ENCODE results near the gene STK33. TPM values are rescaled to one million over a fixed set of nuclear protein-coding genes. Genes with fewer than 3 reads are reported as not detected.

Gene STK33
- polyA plus RNA-seq, 3 donors, result 25.3 to 34.5 (median 25.9) TPM

- DNase-seq (ENCODE audit: low read depth in 3 of 3, low spot score in 2 of 3), result no peak
Observed at GRCh38 chr11:8604078-8604723, 10.2 kb upstream of the STK33 start.

DNA sequence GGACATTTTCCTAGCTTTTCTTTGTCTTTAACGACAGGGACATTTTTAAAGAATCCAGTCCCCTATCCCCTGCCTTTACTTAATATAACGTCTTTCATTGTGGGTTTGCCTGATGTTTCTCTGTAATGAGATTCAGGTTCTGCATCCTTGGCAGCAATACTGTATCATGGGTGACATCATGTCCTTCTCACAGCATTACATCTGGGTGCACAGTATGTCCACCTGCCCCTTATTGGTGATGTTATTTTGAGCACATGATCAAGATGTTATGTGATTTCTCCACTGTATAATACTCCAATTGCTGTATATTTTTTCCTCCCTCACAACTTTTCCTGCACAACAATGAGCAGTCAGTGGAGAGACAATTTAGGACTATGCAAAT, 9.7 kb upstream of the STK33 start:
- no peak for DNase-seq (ENCODE audit: low read depth in 3 of 3, low spot score in 2 of 3)

- DNase-seq (ENCODE audit: low read depth in 3 of 3, low spot score in 2 of 3), result no peak
Observed at GRCh38 chr11:8601376-8602133, 7.5 kb upstream of the STK33 start.

- DNase-seq (ENCODE audit: low read depth in 3 of 3, low spot score in 2 of 3), result no peak
Observed at GRCh38 chr11:8598506-8598905, 4.5 kb upstream of the STK33 start.

DNA sequence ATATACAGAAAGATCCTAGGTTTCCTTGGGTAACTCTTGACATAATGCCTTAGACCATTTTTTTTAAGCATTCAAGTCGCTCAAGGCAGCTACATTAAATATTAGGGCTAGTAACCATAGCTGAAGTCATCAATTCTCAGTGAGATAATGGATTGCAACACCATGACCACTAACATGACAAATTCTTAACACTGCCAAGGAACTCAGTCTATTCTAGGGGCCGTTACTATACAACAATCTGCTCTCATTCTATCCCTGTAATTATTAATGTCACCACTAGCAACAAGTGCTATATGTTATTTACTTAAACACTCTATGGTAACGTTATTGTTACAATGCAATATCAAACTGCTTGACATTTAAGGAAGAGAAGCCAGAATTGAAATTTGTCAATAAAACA, 3.2 kb upstream of the STK33 start:
- DNase-seq (ENCODE audit: low read depth in 3 of 3, low spot score in 2 of 3), result no peak

GRCh38 chr11:8596504-8597046, 2.5 kb upstream of the STK33 start:
- no peak for DNase-seq (ENCODE audit: low read depth in 3 of 3, low spot score in 2 of 3)

DNA sequence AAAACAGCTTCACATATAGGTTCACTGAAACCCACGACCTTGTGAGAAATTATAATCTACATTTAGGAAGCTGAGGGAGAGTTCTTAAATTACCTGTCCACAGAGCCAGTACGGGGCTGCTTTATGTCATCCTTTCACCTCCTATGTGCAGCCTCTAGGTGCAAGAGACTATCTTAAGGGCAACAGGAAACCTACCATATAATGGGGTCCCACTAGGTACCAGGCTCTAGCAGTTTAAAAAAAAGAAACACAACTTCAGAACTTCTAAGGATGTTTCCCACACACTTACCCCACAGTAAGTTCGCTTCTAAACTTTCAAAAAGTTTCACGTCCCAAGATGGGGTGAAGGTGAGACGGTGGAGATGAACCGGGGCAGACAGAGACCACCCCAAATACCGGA, 573 bp downstream of the STK33 start:
- no peak for DNase-seq (ENCODE audit: low read depth in 3 of 3, low spot score in 2 of 3)

- no peak for DNase-seq (ENCODE audit: low read depth in 3 of 3, low spot score in 2 of 3)
Observed at GRCh38 chr11:8587915-8588314, 6.1 kb downstream of the STK33 start.

DNA sequence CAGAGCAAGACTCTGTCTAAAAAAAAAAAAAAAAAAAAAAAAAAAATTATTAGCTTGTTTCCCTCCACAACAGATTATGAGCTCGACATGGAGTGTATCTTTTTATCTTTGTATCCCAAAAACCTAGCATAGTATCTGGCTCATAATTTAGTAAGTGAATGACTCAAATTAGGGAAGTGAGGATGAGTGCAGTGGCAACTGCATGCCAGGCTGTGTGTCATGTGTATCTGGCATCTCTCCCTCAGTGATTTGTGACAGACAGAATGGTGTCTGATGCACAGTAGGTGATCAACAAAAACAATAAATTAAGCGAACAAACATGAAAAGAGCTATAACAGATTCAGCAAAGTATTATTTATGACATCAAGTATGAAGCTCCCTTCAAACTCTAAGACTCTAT, 7.2 kb downstream of the STK33 start:
- DNase-seq (ENCODE audit: low read depth in 3 of 3, low spot score in 2 of 3), result no peak

DNA sequence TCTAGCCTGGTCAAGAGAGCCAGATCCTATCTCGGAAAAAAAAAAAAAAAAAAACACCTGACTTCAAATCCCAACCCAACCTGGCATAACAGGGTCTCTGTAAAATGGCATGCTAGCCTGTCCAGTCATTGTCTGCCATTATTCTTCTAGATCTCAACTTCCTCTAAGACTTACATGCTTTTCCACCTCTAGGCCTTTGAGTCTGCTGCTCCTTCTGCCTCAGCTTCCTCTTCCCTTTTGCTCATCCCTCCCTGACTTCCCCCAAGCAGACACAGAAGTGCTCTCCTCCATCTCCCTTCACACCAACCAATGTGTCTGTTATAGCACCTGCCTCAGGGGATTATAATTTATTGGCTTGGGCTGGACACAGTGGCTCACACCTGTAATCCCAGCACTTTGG, 7.8 kb downstream of the STK33 start:
- DNase-seq (ENCODE audit: low read depth in 3 of 3, low spot score in 2 of 3), result no peak

GRCh38 chr11:8584511-8584910, 9.5 kb downstream of the STK33 start:
- no peak for DNase-seq (ENCODE audit: low read depth in 3 of 3, low spot score in 2 of 3)

GRCh38 chr11:8584082-8584481, 9.9 kb downstream of the STK33 start:
- DNase-seq (ENCODE audit: low read depth in 3 of 3, low spot score in 2 of 3), result no peak

DNA sequence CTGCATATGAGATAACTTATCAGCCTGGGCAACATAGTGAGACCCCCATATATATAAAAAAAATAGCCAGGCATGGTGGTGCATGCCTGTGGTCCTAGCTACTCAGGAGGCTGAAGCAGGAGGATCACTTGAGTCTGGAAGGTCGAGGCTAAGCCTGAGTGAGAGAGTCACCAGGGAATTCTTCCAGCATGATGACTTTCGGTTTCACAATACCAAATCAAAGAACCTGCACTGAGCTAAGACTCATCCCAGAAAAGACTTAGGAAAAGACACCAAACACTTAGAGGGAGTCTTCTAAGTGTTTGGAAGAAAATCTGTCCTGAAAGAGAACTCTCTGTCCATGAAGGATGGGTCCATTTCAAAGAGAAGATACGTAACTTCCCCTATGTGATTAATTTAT, 12.7 kb downstream of the STK33 start:
- no peak for DNase-seq (ENCODE audit: low read depth in 3 of 3, low spot score in 2 of 3)

DNA sequence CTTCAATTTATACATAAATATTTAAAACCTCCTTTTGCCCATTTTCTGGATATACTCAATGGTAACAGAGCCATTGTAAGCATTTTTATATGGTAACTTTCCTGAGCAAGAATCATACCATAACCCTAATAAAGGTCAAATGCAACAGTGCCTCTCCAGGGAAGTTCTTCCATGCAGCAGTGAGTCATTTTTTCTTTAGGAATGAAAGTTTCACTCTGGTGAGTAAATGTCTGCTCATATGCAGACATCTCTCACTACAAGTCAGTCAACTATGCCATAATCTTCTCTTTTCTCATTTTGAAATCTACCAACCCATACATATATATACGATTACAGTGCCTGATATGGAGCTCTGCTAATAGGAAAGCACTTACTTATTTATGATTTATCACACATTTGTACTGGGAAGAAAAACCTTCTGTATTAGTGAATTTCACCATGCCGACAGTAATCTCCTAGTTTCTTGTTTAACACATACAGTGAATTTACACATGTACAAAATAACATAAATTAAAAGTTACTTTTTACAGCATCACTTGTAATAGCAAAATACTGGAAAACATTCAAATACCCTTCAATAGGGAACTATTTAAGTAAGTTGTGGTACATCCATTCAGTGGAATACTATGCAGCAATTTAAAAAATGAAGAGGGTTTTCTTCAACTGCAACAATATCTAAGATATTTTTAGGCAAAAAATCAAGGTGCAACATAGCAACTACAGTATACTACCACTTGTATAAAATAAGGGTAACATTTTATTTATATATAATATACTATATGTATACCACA, 16.0 kb downstream of the STK33 start:
- no peak for DNase-seq (ENCODE audit: low read depth in 3 of 3, low spot score in 2 of 3)

DNA sequence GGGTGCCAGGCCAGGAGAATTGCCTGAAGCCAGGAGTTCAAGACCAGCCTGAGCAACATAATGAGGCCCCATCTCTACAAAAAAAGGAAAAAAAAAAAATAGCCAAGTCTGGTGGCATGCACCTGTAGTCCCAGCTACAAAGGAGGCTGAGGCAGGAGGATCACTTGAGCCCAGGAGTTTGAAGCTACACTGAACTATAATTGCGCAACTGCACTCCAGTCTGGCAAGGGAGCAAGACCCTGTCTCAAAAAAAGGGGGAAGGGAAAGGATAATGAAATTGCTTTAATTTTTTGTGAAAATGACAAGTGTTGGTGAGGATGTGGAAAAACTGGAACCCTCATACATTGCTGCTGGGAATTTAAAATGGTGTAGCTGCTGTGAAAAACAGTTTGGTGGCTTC, 19.2 kb downstream of the STK33 start:
- no peak for DNase-seq (ENCODE audit: low read depth in 3 of 3, low spot score in 2 of 3)

DNA sequence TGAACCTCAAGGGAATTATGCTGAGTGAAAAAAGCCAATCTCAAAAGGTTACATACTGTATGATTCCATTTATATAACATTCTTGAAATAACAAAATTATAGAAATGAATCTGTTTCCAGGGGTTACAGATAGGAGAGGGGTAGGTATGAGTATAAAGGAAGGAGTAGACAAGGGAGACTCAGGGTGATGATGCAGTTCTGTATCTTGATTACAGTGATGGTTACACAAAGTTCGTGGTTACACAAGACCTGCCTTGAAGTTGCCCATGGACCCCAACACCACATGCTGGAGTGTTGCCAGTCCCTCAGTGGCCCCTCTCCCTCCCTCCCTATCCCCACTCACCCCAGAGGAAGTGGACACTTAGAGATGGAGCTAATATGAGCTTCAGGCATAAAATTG, 20.3 kb downstream of the STK33 start:
- no peak for DNase-seq (ENCODE audit: low read depth in 3 of 3, low spot score in 2 of 3)

- no peak for DNase-seq (ENCODE audit: low read depth in 3 of 3, low spot score in 2 of 3)
Observed at GRCh38 chr11:8567602-8568198, 26.3 kb downstream of the STK33 start.

- DNase-seq (ENCODE audit: low read depth in 3 of 3, low spot score in 2 of 3), result peak; percentile 5 to 23 (median 13)
Observed at GRCh38 chr11:8566613-8567210, 27.3 kb downstream of the STK33 start.

GRCh38 chr11:8564526-8564925, 29.5 kb downstream of the STK33 start:
- DNase-seq (ENCODE audit: low read depth in 3 of 3, low spot score in 2 of 3), result no peak

DNA sequence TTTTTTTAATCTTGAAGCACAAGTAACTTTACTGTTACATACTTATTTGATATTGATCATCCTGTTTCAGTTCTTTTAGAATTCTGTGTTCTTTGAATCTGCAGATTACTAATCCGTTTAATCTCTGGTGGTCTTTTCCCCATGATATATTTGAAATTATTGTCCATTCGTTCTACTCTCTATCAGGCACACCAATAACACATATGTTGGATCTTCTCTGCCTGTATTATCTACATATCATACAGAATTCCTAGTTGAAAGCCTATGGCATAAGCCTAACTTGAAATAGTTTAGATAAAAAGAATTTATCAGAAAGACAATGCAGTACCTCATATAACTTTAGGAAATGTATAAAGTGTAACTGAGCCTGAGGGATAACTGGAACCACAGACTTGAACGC, 32.6 kb downstream of the STK33 start:
- DNase-seq (ENCODE audit: low read depth in 3 of 3, low spot score in 2 of 3), result no peak

DNA sequence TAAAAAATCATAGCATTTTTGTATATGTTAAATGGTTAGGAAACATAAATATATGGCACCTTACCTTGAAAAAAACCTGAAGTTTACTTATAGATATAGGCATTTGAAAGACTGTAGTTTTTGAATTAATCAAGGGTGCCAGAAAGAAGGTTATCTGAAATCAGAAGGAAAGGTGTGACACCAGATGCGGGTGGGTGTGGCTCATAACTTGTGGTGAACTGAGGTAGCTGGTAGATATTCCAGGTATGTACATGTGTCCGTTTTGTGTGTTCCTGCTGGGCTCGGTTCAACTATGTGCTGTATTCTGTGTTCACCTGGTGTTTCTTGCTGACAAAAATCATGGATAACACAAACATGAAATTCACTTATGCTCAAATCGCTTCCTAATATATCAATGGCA, 35.6 kb downstream of the STK33 start:
- DNase-seq (ENCODE audit: low read depth in 3 of 3, low spot score in 2 of 3), result no peak

All from right renal cortex interstitium (tissue), 3 donors.